NOMO-1 treated with DMSO at 0.1 percent for 48 hours (cell line): Measurements from ENCODE around the gene HS2ST1.
A peak's percentile ranks its signal among the peaks of the same experiment; 100 is the strongest.

Source experiments
- DNase-seq: peaks from one replicate; lab custom pipeline; 2025; ENCODE audit not compliant: unreplicated experiment; lab: John Stamatoyannopoulos, UW

HS2ST1 gene

DNA sequence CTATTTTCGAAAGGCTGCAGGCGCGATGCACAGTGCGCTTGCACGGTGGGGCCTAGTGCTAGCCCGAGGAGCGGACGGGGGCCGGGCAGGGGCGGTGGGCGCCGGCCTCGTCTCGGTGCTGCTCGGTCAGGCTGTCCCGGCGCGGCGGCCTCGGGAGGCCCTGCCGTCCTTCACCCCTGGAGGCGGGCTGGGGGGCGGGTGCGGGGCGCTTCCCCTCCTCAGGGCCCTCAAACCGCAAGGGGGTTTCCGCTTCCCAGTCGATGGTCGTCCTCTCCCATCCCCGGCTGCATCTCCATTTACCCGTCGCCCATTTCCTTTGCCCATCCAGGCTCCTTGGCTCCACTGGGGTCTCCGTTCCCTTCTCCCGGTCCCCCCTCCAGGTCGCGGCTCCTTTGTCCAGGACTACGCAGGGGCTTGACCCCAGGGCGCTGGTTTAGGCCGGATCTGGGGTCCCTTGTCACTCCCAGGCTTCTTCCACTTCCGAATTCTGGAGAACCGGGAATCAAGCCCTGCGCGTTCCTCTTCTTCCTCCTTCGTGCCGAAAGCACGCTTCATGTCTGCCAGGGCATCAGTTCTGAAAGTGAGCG is 217.9 kb downstream of the HS2ST1 start:
- DNase-seq, result no peak

DNA sequence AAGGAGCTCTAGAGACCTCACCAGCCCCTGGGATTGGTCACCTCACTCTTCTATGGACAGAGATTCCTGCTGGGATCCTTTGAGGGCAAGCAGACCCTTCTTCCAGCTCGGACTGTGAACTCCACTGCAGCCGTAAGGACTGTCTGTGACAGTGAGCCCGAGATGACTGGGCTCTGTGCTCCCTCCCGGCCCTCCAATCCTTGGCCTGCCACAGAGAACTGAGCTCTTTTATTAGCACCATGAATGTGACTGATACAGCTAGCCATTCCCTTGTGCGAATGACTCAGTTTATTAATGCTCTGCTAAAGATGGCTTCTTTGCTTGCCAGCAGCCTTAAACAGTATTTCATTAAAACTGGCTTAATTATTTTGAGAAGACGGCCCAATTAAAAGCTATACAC is 219.6 kb downstream of the HS2ST1 start:
- DNase-seq, result no peak

DNA sequence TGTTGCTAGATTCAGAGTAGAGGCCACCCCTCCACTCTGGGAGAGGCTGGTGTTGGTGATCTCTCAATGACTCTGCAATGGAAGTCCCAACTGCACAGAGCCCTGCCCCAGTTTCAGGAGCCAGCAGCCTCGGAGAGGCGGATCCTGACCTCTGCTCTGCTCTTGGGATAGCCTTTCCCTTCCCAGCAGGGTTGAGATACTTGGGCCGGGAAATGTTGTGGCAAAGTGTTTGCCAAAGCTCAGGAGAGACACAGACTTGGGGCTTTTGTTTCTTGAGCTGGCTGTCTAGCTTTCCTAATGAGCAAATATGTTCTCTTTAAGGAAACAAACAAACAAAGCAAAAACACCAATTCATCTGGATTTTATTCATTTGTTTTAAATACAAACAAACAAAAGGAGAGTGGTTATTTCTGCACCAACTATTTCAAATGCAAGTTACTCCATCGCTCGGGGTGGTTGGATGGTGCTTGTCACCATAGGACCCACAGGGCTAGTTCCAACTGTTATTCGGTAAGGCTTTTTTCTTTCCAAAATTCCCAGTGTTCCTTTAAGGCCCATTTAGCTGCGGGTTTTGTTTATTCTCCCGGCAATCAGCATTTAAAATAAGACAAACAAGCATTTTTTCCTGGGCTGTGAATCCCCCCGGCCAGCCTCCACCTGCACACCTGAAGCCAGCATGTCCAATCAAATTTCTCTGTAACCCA is 220.3 kb downstream of the HS2ST1 start:
- DNase-seq, result no peak

DNA sequence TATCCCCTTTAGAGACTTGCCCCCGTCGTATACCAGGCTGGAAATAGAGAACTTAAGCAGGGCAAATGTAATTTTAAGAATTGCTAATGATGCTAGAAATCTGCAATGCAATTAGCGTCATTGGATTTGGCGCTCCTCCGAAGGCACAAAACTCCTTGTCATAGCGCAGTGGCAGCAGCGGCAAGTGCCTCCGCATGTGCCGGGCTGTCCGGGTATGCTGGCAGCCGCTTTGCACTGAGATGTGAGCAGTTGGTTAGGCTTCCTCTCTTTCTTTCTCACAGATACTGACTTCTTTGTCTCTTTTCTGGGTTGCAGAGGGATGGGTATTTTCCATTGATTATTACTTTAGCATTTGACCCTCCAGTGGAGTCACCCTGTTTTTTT is 220.9 kb downstream of the HS2ST1 start:
- no peak for DNase-seq

DNA sequence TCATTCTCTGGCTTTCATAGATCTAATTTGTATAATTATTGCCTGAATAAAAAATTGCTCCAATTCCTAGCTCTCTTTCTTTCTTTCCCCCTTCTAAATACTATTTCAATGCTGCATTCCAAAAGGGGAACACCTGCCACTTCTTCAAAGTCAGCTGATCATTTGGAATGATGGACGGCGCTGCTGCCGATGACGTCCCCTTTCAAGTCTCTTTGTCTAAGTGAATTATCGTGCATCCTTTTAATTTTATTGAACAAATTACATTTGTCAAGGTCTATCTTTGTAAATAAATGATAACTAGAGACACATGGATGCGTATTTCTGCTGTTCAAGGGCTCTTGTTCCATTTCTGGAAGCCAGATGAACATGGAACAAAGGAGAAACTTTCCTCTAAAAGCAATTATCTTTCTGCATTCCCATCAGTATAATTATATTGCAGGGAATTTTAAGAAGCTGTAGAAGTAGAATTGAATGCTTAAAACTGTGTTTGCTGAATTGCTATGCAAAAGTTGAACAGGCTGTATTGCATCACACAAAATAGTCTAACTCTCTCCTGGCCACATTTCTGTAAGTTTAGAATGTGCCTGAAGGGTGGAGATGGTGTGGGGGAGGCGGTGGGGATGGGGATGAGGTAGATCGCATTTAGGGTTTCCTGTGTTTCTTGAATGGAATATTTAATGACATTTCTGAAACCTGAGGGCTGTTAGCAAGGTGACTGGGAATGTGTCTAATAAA is 222.3 kb downstream of the HS2ST1 start:
- DNase-seq, result no peak

DNA sequence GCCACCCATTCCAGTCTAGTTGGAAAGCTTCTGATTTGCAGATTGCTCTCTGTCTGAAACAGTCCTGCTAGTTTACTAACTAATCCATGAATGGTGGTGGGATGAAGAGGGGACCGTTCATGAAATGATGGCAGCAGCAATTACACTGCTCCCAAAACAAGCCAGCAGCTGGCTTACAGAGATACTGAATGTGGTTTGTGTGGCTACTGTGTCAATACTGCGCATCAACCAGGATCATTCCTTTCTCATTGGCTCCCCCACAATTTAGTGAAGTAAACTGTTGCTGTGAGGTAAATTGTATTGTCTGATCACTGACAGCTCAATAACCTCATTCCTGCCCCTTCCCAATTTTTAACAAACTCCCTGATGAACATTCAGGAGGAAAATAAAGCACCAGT is 222.9 kb downstream of the HS2ST1 start:
- no peak for DNase-seq

DNA sequence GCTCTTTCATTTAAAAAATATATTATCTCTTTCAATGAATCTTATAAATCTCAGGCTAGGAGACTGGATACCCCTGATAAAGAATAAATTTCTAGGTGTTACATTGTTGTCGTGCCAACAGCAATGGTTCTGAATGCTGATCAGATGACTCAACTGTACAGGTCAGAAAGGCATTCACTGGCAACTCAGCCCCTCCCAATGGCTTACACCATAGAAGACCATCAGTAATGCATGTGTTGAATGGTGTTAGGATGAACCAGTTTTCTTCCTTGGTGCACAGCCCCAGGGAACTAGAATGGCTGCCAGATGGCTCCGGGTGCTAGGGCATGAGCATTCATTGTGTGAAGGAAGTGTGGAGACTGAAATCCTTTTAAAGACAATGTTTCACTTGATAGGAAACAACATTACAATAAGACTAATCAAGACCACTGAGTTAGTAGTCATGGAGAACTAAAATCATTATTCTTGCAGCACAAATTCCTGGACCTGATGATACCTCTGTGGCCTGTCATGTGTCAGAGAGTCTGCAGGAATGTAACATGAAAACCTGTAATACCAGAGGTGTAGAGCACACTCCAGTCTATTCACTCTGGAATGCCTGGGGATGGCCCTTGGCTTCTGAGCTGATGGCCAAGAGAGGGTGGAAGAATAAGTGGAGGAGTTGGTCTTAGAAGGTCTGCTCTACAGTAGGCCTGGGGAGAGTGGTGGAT is 226.6 kb downstream of the HS2ST1 start:
- DNase-seq, result no peak

DNA sequence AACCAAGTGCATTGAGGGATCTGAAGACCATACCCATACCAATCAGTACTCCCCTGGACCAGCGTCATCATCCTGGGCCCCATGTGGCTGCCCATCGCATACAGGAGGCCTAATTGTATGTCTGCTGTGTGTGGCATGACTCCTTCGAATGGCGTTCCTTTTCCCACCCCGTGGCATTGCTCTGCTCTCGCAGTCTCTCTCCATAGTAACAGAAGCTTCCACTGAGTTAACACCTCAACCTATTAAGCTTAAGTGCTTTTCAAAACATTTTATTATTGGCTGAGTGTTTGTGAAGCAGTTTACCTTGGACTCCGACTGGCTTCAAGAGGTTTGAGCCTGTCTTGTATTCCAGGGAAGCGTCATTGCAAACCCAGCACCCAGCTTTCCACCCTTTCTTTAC is 227.1 kb downstream of the HS2ST1 start:
- DNase-seq, result no peak

DNA sequence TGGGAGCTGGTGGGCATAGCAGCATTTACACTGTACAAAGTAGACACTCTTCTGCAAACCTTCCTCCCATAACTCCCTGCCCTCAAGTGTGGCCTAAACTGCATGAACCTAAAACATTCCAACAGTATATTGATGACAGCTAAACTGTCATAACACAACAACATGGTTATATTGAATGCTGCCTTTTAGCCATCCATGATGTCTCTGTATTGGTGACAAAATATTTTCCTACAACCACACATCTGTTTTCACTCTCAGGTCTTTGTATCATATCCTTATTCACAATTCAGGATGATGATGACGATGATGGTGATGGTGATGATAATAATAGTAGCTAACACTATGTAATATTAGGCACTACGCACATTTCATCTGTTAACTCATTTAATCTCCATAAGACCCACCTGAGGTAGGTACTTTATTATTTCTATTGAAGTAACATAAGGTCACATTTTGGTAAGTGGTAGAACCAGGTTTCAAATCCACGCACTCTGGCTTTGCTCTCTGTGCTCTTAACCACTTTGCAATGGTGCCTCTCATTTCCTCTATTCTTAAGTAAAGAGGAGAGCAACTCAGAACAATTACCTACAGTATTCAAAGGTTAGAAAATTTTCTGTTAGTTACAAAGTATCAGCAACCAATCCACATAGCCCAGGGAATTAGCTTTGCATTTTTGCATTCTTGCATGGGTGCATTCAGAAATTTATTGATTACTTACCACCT is 229.1 kb downstream of the HS2ST1 start:
- DNase-seq, result no peak

DNA sequence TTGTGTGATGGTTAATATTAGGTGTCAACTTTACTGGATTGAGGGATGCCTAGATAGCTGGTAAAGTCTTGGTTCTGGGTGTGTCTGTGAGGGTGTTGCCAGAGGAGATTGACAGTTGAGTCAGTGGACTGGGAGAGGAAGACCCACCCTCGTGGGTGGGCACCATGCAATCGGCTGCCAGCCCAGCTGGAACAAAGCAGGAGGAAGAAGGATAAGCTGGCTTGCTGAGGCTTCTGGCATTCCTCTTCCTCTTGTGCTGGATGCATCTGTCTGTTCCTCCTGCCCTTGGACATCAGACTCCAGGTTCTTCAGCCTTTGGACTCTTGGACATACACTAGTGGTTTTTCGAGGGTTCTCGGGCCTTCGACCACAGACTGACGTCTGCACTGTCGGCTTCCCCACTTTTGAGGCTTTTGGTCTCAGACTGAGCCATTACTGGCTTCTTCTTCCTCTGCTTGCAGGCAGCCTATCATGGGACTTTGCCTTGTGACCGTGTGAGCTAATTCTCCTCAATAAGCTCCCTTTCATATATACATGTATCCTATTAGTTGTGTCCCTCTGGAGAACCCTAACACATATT is 230.0 kb downstream of the HS2ST1 start:
- DNase-seq, result no peak

DNA sequence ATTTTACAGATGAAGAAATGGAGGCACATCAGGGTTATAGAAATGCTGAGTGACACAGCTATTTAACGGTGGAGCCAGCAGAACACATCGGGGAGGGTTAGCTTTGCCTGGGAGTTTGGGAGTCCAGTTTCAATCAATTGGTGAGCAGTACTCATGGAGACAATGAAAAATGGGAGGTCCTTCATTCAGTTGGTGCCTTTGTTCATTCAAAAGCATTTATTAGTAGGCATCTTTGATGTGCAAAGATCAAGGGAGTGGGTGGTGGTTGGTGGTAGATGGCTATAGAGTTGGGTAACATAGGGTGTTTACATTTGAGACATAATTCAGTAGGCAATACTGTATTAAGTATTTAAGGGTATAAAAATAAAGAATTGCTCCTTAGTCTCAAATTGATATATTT is 230.5 kb downstream of the HS2ST1 start:
- no peak for DNase-seq

DNA sequence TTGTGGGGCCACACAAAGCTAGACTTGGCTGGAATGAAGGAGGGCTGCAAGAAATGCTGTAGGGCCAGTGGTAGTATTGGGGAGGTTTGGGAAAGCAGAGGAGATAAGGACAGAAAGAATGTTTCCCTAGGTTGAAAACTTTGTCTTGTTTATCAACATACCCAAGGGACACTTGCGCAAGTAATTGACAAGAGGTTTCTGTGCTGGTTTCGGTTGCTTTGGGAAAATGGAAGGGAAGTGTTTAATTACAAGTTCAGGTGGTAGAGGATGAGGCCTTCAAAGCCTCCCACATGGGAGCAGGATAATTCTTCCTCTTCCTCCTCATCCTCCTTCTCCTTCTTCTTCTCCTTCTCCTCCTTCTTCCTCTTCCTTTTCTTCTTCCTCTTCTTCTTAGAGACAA is 232.1 kb downstream of the HS2ST1 start:
- no peak for DNase-seq

DNA sequence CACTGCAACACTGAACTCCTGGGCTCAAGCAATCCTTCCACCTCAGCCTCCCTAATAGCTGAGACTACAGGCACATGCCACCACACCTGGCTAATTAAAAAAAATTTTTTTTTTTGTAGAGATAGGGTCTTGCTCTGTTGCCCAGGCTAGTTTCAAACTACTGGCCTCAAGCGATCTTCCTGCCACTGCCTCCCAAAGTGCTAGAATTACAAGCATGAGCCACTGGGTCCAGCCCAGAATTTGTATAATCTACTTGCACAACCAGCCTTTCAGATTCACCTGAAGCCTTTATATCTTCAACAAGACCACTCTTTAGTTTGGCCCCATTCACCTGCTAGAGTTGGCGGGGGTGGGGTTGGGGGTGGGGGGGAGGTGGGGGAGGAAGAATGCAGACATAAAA is 232.6 kb downstream of the HS2ST1 start:
- DNase-seq, result no peak

DNA sequence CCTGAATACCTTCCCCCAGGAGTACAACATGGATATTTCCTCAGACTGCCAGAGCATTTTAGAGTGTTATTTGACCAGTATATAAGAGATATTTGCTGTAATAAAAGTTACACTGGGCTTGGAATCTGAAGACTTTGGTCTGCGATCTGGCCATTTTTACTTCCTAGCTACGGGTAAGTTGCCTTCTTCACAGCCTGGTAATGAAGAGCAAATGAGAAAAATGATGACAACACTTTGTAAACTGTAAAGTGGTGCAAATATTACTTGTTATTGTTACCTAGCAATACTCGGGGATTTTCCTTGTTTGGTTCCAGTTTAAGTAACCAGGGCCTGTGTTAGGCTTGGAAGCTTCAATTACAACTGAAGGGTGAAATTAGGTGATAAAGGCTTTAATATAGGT is 233.4 kb downstream of the HS2ST1 start:
- DNase-seq, result no peak

DNA sequence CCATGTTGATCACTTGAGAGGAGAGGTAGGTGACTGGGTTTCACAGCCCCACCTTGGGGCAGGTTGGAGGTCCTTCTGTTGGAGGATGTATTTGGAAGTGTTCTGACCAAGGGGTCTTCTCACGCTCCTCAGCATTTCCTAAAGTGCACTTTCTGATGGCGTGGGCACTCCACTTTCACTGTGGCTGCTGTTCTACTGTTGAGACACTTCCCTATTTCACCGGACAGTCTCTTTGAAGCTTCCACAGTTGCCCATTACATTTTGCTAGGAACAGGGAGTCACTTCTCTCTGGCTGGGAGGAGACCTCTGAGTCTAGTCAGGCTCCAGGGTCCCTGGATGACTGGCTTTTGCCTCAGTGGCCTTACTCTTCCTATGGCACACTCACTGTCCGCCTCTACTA is 234.2 kb downstream of the HS2ST1 start:
- peak; percentile 40 for DNase-seq

DNA sequence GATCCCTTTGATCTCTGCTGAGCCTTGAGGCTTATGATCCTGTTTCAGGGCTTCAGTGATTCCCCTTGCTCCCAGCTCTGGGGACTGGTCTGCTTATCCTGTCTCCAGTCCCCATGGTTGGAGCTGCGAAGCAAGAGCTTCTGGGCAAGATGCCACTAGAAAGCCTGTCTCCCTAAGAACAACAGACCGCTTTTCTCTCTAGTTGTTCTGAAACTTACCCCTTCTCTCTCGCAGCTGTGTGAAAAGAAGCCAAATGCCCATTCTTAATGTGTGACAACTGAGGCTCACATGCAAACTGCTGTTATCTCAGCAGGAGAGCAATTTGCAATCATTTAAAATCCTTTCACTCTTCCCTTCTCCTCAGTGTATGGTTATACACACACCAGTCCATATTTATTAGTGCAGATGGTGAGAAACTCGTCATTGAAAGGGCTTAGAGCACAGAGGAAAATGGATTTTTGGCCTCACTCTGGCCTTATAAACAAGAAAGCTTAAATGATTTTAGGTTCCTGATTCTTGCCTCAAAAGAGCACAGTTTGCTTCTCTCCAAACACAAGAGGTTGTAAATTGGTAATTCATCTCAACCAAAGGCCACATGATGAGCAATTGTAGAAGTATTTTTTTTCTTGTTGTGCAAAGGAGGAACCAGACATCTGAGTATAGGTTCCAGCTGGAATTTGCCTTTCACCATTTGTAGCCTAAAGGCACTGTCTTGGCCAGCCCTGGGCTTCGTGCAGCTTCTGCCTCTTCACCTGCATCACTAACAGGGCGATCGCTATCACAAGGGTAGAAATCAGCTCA is 235.0 kb downstream of the HS2ST1 start:
- peak; percentile 55 for DNase-seq

DNA sequence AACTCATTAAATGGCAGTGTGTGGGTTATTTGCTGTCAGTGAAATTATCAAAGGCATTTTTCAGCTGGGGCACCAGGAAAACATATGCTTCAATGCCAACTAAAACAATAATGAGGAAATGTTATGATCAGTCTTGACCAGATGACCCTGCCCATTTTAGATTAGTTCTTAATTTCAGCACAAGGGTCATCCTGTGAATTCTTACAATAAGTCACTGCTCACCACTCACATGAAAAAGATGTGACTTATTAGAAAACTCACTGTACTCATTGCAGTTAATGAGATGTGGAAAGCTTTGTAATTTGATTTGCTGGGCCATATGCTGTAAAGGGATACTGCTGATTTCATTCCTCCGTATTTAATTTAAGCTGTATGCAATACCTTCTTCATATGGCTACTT is 235.7 kb downstream of the HS2ST1 start:
- DNase-seq, result no peak

DNA sequence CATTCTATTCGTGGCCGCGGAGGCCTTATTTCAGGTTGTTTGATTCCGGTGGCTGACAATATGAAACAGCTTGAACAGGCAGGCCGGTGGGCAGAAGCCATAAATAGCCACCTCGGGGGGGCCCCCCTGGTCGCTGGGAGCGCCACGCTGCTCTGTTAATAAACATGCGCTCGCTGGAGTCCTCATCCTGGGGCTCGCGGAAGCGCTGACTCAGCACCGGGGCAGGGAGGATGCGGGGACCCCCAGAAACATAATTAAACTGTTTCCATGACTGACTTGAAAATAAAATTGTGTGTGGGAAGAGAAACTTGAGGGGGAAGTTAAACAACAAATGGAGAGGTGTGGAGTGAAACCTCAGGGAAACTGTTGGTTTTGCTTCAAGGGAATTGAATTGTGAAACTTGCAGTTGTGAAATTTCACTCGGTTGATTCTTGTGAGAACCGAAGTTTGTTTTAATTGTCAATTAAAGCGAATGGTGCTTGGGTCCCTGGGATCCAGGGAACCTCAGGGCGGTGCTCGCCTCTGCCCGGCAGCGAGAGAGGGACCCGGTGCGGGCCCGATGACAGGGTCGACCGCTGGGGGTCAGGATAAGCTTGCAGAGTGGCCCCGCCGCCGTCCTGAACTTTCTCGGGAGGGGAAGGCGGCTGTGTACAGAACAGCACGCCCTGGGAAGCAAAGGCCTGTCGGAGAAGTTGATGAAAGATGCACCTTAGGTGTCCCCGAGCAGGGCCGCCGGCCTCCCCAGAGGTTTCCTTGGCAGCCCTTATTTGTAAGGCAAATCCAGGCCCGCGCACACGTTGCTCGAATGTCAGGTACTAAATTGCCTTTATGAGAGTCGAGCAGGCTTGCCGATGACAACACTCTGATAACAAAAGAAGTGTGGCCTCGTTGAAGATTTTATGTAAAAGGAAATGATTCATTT is 237.3 kb downstream of the HS2ST1 start:
- peak; percentile 92 for DNase-seq

DNA sequence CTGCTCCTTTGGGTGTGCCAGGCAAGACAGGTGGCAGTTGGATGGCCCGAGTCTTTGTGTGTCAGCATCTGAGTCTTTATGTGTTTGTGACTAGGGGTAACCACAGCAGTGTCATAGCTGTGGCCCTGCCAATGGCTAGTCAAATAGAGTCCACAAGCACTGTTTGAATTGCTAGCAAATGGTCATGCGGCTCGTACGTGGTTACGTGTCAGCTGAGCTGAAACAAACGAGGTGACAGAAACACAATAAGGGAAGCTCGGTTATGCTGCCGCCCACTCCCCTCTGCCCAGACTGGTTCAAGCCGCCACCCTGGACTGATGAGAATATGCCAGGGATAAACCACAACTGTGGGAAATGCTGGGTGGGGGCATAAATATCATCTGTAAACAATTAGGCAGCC is 239.9 kb downstream of the HS2ST1 start:
- DNase-seq, result no peak
